ENCODE results near the gene ELAVL3.

GRCh38 chr19:11422163-11423065 is 58.4 kb downstream of the ELAVL3 start:
- TF ChIP-seq CTCF (IDR thresholded peaks at IDR 0.05) (no peak), POLR2A (IDR thresholded peaks at IDR 0.05) (peak in 1 of 4 donors; percentile 43), POLR2AphosphoS5 (IDR thresholded peaks at IDR 0.05) (peak in 1 of 2 donors; percentile 55)

Measured in upper lobe of left lung (tissue), 4 donors.